MM.1S (cell line): ENCODE data around the gene GAREM1.
"Not testable (repeated sequence)": the region's sequence is repeated elsewhere in the genome, so short reads cannot be mapped to it uniquely, and the experiment has no call there.

Experiments used
- DNase-seq: peaks from one replicate; pipeline ENCODE4 v3.0.0-alpha.2; 2015
- H2AFZ ChIP-seq: fragments of 300-600 bp; sonication (generic); 2 replicates; pipeline ENCODE4 v1.6.0; 2016; ENCODE audit warnings: antibody characterized with exemption, low read length
- H3F3A ChIP-seq: fragments of 300-600 bp; sonication (generic); 2 replicates; pipeline ENCODE4 v1.6.1; 2016; ENCODE audit warnings: mild to moderate bottlenecking, antibody characterized with exemption, low read length, moderate library complexity, mixed read lengths; ENCODE audit not compliant: insufficient read depth
- H3K27ac ChIP-seq: fragments of 300-600 bp; sonication (generic); 2 replicates; pipeline ENCODE4 v1.5.1; 2016; ENCODE audit warnings: mild to moderate bottlenecking, low read length
- H3K27me3 ChIP-seq: fragments of 300-600 bp; sonication (generic); replicated peaks from 2 replicates; pipeline ENCODE4 v1.6.0; 2016; ENCODE audit warnings: low read length; ENCODE audit not compliant: insufficient read depth
- H3K36me3 ChIP-seq: fragments of 300-600 bp; sonication (generic); replicated peaks from 2 replicates; pipeline ENCODE4 v1.6.1; 2016; ENCODE audit warnings: mild to moderate bottlenecking, low read length, mixed read lengths; ENCODE audit not compliant: insufficient read depth
- H3K4me1 ChIP-seq: fragments of 300-600 bp; sonication (generic); 2 replicates; pipeline ENCODE4 v1.6.1; 2016; ENCODE audit warnings: low read length, mixed read lengths
- H3K4me2 ChIP-seq: fragments of 300-600 bp; sonication (generic); 2 replicates; pipeline ENCODE4 v1.6.0; 2016; ENCODE audit warnings: low read depth, low read length
- H3K4me3 ChIP-seq: fragments of 300-600 bp; sonication (generic); 2 replicates; pipeline ENCODE4 v1.5.1; 2016; ENCODE audit warnings: low read length, mixed read lengths
- H3K79me2 ChIP-seq: fragments of 300-600 bp; sonication (generic); 2 replicates; pipeline ENCODE4 v1.6.1; 2016; ENCODE audit warnings: mixed run types, low read length, mixed read lengths
- H3K9ac ChIP-seq: fragments of 300-600 bp; sonication (generic); 2 replicates; pipeline ENCODE4 v1.6.1; 2016; ENCODE audit warnings: low read length, mixed read lengths
- H3K9me2 ChIP-seq: fragments of 300-600 bp; sonication (generic); replicated peaks from 2 replicates; pipeline ENCODE4 v1.6.1; 2016; ENCODE audit warnings: mild to moderate bottlenecking, low read length, mixed read lengths; ENCODE audit not compliant: insufficient read depth
- H3K9me3 ChIP-seq: fragments of 300-600 bp; sonication (generic); replicated peaks from 2 replicates; pipeline ENCODE4 v1.6.1; 2016; ENCODE audit warnings: mild to moderate bottlenecking, low read length, mixed read lengths; ENCODE audit not compliant: insufficient read depth
- H4K20me1 ChIP-seq: fragments of 300-600 bp; sonication (generic); 2 replicates; pipeline ENCODE4 v1.6.1; 2016; ENCODE audit warnings: mild to moderate bottlenecking, low read length, moderate library complexity, mixed read lengths; ENCODE audit not compliant: insufficient read depth
- CTCF ChIP-seq: fragments of 300-600 bp; sonication (generic); IDR thresholded peaks from 2 replicates; pipeline ENCODE4 v1.5.1; 2016; ENCODE audit warnings: antibody characterized with exemption, low read length, mixed read lengths
- EZH2 ChIP-seq: fragments of 300-600 bp; sonication (generic); optimal IDR thresholded peaks from 2 replicates; pipeline ENCODE3; 2017; ENCODE audit warnings: low read depth, mild to moderate bottlenecking, antibody characterized with exemption, low read length, mixed read lengths
- EZH2phosphoT487 ChIP-seq: fragments of 300-600 bp; sonication (generic); IDR thresholded peaks from 2 replicates; pipeline ENCODE4 v1.6.1; 2018; ENCODE audit warnings: antibody characterized with exemption, low read length

Gene GAREM1

GRCh38 chr18:32238635-32239268, 231.9 kb downstream of the GAREM1 start:
- Histone ChIP-seq H3K79me2 (no peaks in the 10 kb centered on the region), H3K4me3 (no peak overlapping the region), H2AFZ (no peak overlapping the region), H3K9me3 (no peaks in the 10 kb centered on the region), H3K27me3 (no peaks in the 10 kb centered on the region), H3K9ac (no peak overlapping the region), H4K20me1 (no peaks in the 10 kb centered on the region), H3K4me1 (no peaks in the 10 kb centered on the region), H3F3A (no peaks in the 10 kb centered on the region), H3K36me3 (no peaks in the 10 kb centered on the region), H3K9me2 (no peaks in the 10 kb centered on the region), H3K27ac (no peak overlapping the region), H3K4me2 (no peak overlapping the region)
- TF ChIP-seq EZH2phosphoT487: no peak
- no peak for TF ChIP-seq EZH2
- TF ChIP-seq CTCF: no peak
- no peak for DNase-seq

GRCh38 chr18:32237049-32237448, 233.6 kb downstream of the GAREM1 start:
- Histone ChIP-seq H3K4me2 (no peak overlapping the region), H3K9me2 (no peaks in the 10 kb centered on the region), H3K9me3 (no peaks in the 10 kb centered on the region), H3K79me2 (no peaks in the 10 kb centered on the region), H3K4me1 (no peaks in the 10 kb centered on the region), H3K4me3 (no peak overlapping the region), H3K27me3 (no peaks in the 10 kb centered on the region), H2AFZ (no peak overlapping the region), H3K27ac (no peak overlapping the region), H4K20me1 (no peaks in the 10 kb centered on the region), H3F3A (no peaks in the 10 kb centered on the region), H3K36me3 (no peaks in the 10 kb centered on the region), H3K9ac (no peak overlapping the region)
- DNase-seq: no peak
- TF ChIP-seq EZH2: no peak
- TF ChIP-seq EZH2phosphoT487: no peak
- no peak for TF ChIP-seq CTCF

GRCh38 chr18:32233348-32233747, 237.3 kb downstream of the GAREM1 start:
- H4K20me1 ChIP-seq, H3K27ac ChIP-seq, H3K9me2 ChIP-seq, H3K27me3 ChIP-seq, DNase-seq, H2AFZ ChIP-seq, H3K4me1 ChIP-seq, H3K9me3 ChIP-seq, H3K4me2 ChIP-seq, H3K79me2 ChIP-seq, H3K36me3 ChIP-seq, H3F3A ChIP-seq, H3K4me3 ChIP-seq, H3K9ac ChIP-seq: not testable (repeated sequence)

GRCh38 chr18:32219431-32220018, 251.2 kb downstream of the GAREM1 start:
- H4K20me1 ChIP-seq: no peaks in the 10 kb centered on the region
- no peak overlapping the region for H2AFZ ChIP-seq
- no peak overlapping the region for H3K4me3 ChIP-seq
- no peak for DNase-seq
- H3K4me1 ChIP-seq: no peaks in the 10 kb centered on the region
- no peaks in the 10 kb centered on the region for H3K9me3 ChIP-seq
- no peak overlapping the region for H3K27ac ChIP-seq
- TF ChIP-seq EZH2phosphoT487 (no peak), CTCF (no peak)
- H3K4me2 ChIP-seq: no peak overlapping the region
- no peaks in the 10 kb centered on the region for H3F3A ChIP-seq
- no peaks in the 10 kb centered on the region for H3K79me2 ChIP-seq
- H3K9me2 ChIP-seq: no peaks in the 10 kb centered on the region
- H3K9ac ChIP-seq: no peak overlapping the region
- no peaks in the 10 kb centered on the region for H3K36me3 ChIP-seq
- no peaks in the 10 kb centered on the region for H3K27me3 ChIP-seq
